WTC11 (cell line): ENCODE measurements around the gene ADI1. TPM values are rescaled to one million over a fixed set of nuclear protein-coding genes. Genes with fewer than 3 reads are reported as not detected.

Source experiments
- ATAC-seq: fragments of 200-7000 bp; cut with Tn5 transposase; 2 replicates; pipeline ENCODE4 v1.10.0; 2021; ENCODE audit warnings: mild to moderate bottlenecking, moderate library complexity
- CTCF ChIA-PET: fragments of 300-600 bp; sonication (Branson Sonifier 250); formaldehyde crosslinking; loops from one replicate; lab custom pipeline; 2021; ENCODE audit warnings: antibody characterized with exemption; lab: Charles Lee
- POLR2A ChIA-PET: fragments of 350-600 bp; sonication (Branson Sonifier 250); formaldehyde crosslinking; loops from one replicate; lab custom pipeline; 2021; ENCODE audit warnings: antibody characterized with exemption; lab: Charles Lee
- DNase-seq: peaks from one replicate; pipeline ENCODE4 v3.0.0; 2021; ENCODE audit warnings: low spot score
- H3K27ac Mint-ChIP-seq: 2 replicates; pipeline ENCODE4 v1.8.0; 2021; ENCODE audit warnings: mixed read lengths
- H3K27me3 Mint-ChIP-seq: 2 replicates; pipeline ENCODE4 v1.8.0; 2021; ENCODE audit warnings: low read depth, mild to moderate bottlenecking, moderate library complexity, mixed read lengths
- H3K36me3 Mint-ChIP-seq: 2 replicates; pipeline ENCODE4 v1.8.0; 2021; ENCODE audit warnings: mixed read lengths
- H3K4me1 Mint-ChIP-seq: 2 replicates; pipeline ENCODE4 v1.8.0; 2022; ENCODE audit warnings: mixed read lengths
- H3K4me3 Mint-ChIP-seq: 2 replicates; pipeline ENCODE4 v1.8.0; 2021; ENCODE audit warnings: mild to moderate bottlenecking, moderate library complexity, mixed read lengths
- H3K9me3 Mint-ChIP-seq: 2 replicates; pipeline ENCODE4 v1.8.0; 2021; ENCODE audit warnings: mixed read lengths
- AFF4 ChIP-seq: sonication (generic); formaldehyde crosslinking; IDR thresholded peaks from 2 replicates; pipeline ENCODE4 v1.8.1; 2023; ENCODE audit warnings: mild to moderate bottlenecking, missing genetic modification reagents, borderline replicate concordance
- ATF3 ChIP-seq: sonication (generic); formaldehyde crosslinking; conservative IDR thresholded peaks from 2 replicates; pipeline ENCODE4 v1.8.1; 2022; ENCODE audit warnings: mild to moderate bottlenecking, missing genetic modification reagents
- CTCF ChIP-seq: fragments of 200-600 bp; IDR thresholded peaks from 2 replicates; pipeline ENCODE4 v1.8.0; 2022; ENCODE audit warnings: antibody characterized with exemption
- ESRRA ChIP-seq: sonication (generic); formaldehyde crosslinking; IDR thresholded peaks from 2 replicates; pipeline ENCODE4 v1.8.1; 2022; ENCODE audit warnings: mild to moderate bottlenecking, missing genetic modification reagents, borderline replicate concordance
- MYBL2 ChIP-seq: sonication (generic); formaldehyde crosslinking; IDR thresholded peaks from 2 replicates; pipeline ENCODE4 v1.8.1; 2023; ENCODE audit warnings: mild to moderate bottlenecking, moderate library complexity, missing genetic modification reagents
- NFE2L1 ChIP-seq: sonication (generic); formaldehyde crosslinking; IDR thresholded peaks from 2 replicates; pipeline ENCODE4 v1.8.1; 2023; ENCODE audit warnings: missing genetic modification reagents
- PRRX2 ChIP-seq: fragments of 250-450 bp; sonication (Bioruptor Pico); IDR thresholded peaks from 2 replicates; pipeline ENCODE4 v1.8.0; 2021; ENCODE audit warnings: mild to moderate bottlenecking
- SOX15 ChIP-seq: fragments of 250-450 bp; sonication (Bioruptor Pico); IDR thresholded peaks from 2 replicates; pipeline ENCODE4 v1.9.0; 2021; ENCODE audit warnings: mild to moderate bottlenecking
- ZNF396 ChIP-seq: fragments of 250-450 bp; sonication (Bioruptor Pico); IDR thresholded peaks from 2 replicates; pipeline ENCODE4 v1.8.0; 2021; ENCODE audit warnings: mild to moderate bottlenecking, moderate library complexity, borderline replicate concordance
- ZNF423 ChIP-seq: fragments of 250-450 bp; sonication (Bioruptor Pico); IDR thresholded peaks from 2 replicates; pipeline ENCODE4 v2.1.2; 2022; ENCODE audit warnings: mild to moderate bottlenecking, moderate library complexity
- total RNA-seq: library from RNA; stranded (reverse); gene quantifications from 3 replicates; pipeline ENCODE4 v1.2.3, GENCODE V29; 2021
- TF ChIP-seq, protein P1 (sequence below): sonication (generic); formaldehyde crosslinking; IDR thresholded peaks from 2 replicates; pipeline ENCODE4 v1.8.0; 2023; ENCODE audit warnings: missing genetic modification reagents, mild to moderate bottlenecking, borderline replicate concordance

The ADI1 gene
- total RNA-seq, 1 experiment from 2014 or later, result 21.4 TPM

- TF ChIP-seq, protein P1, sequence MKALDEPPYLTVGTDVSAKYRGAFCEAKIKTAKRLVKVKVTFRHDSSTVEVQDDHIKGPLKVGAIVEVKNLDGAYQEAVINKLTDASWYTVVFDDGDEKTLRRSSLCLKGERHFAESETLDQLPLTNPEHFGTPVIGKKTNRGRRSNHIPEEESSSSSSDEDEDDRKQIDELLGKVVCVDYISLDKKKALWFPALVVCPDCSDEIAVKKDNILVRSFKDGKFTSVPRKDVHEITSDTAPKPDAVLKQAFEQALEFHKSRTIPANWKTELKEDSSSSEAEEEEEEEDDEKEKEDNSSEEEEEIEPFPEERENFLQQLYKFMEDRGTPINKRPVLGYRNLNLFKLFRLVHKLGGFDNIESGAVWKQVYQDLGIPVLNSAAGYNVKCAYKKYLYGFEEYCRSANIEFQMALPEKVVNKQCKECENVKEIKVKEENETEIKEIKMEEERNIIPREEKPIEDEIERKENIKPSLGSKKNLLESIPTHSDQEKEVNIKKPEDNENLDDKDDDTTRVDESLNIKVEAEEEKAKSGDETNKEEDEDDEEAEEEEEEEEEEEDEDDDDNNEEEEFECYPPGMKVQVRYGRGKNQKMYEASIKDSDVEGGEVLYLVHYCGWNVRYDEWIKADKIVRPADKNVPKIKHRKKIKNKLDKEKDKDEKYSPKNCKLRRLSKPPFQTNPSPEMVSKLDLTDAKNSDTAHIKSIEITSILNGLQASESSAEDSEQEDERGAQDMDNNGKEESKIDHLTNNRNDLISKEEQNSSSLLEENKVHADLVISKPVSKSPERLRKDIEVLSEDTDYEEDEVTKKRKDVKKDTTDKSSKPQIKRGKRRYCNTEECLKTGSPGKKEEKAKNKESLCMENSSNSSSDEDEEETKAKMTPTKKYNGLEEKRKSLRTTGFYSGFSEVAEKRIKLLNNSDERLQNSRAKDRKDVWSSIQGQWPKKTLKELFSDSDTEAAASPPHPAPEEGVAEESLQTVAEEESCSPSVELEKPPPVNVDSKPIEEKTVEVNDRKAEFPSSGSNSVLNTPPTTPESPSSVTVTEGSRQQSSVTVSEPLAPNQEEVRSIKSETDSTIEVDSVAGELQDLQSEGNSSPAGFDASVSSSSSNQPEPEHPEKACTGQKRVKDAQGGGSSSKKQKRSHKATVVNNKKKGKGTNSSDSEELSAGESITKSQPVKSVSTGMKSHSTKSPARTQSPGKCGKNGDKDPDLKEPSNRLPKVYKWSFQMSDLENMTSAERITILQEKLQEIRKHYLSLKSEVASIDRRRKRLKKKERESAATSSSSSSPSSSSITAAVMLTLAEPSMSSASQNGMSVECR (CRISPR knock-in tag), result no peak
- TF ChIP-seq SOX15 (CRISPR knock-in tag), result no peak
These were observed 56.7 kb downstream of the ADI1 start (continued) for GRCh38 chr2:3462493-3463104.

- ATAC-seq (peak; percentile 43), DNase-seq (no peak)
- POLR2A ChIA-PET, result no interaction called here
- TF ChIP-seq CTCF (0 out of 2 replicates have a peak, but pooled peaks have one; percentile 23), ZNF423 (CRISPR knock-in tag) (peak; percentile 83), NFE2L1 (CRISPR knock-in tag) (no peak)
- no peak overlapping the region for H3K4me3 Mint-ChIP-seq
- H3K27ac Mint-ChIP-seq, result peak overlapping the region; percentile 82
- peaks cover 10% of the 10 kb centered on the region for H3K36me3 Mint-ChIP-seq
- no peaks in the 10 kb centered on the region; the same call in 1 of the 2 replicates for H3K27me3 Mint-ChIP-seq
- CTCF ChIA-PET, result interaction anchor here (0.7 to 5.1 kb wide), 8 partner anchors 9 to 190 kb away, joined by 3 to 30 read pairs (median 7); no protein-coding TSS in a partner anchor
- no peaks in the 10 kb centered on the region for H3K9me3 Mint-ChIP-seq
- peaks cover 26% of the 10 kb centered on the region for H3K4me1 Mint-ChIP-seq
These were observed 57.4 kb downstream of the ADI1 start for GRCh38 chr2:3461801-3462492.

DNA sequence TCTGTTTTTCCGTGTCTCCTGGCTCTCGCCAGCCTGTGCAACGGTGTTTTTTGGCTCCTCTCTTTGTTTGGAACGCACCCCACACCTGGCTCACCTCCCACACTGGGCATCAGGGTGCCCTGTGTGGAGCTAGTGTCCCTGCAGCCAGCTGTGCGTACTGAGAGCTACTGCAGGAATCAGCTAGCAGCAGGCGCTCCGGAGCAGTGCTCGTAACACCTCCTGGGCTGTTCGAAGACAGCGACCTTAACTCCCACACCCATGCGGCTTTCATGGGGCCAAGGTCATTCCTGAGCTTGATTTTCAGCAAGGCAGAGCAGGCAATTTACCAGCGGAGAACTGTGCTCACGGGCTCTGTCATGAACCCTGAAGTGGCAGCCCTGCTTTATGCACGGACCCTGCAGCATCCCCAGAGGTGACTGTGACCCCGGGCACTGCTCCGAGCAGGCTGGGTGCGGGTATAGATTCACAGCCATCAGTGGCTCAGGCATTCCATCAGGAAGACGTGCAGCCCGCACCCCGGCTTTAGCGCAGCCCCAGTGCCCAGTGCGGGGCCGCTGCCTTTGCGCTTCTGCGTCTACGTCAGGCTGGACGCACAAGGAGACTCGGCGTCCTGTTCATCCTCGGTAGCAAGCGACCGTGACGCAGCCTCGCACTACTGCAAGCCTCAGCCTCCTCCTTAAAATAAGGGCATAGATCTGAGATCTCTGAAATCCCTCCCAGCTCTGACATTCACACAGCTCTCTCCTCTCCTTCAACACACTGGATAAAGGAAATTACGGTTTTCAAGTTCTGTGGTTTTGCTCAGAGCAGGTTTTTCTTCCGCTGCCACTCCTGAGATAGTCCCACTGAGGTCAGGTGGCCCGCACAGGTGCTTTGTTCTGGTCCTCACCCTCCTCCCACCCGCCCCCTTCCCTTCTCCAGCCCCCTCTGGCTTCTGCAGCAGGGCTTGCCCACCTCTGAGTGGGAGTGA is 58.2 kb downstream of the ADI1 start:
- H3K36me3 Mint-ChIP-seq, result peaks cover 17% of the 10 kb centered on the region
- H3K27ac Mint-ChIP-seq, result no peak overlapping the region; the same call in 1 of the 2 replicates
- H3K4me3 Mint-ChIP-seq, result no peak overlapping the region
- no peaks in the 10 kb centered on the region for H3K27me3 Mint-ChIP-seq
- ATAC-seq, result no peak; the same call in 1 of the 2 replicates
- TF ChIP-seq MYBL2 (CRISPR knock-in tag), result no peak
- no peak for TF ChIP-seq ZNF396 (CRISPR knock-in tag)
- TF ChIP-seq ESRRA (CRISPR knock-in tag), result 0 out of 2 replicates have a peak, but pooled peaks have one; percentile 18
- no peaks in the 10 kb centered on the region for H3K9me3 Mint-ChIP-seq
- no peak for DNase-seq
- CTCF ChIA-PET, result interaction anchor here (1.0 to 5.1 kb wide), 9 partner anchors 10 to 281 kb away, joined by 3 to 30 read pairs (median 7); no protein-coding TSS in a partner anchor
- peaks cover 26% of the 10 kb centered on the region for H3K4me1 Mint-ChIP-seq
- POLR2A ChIA-PET, result no interaction called here

DNA sequence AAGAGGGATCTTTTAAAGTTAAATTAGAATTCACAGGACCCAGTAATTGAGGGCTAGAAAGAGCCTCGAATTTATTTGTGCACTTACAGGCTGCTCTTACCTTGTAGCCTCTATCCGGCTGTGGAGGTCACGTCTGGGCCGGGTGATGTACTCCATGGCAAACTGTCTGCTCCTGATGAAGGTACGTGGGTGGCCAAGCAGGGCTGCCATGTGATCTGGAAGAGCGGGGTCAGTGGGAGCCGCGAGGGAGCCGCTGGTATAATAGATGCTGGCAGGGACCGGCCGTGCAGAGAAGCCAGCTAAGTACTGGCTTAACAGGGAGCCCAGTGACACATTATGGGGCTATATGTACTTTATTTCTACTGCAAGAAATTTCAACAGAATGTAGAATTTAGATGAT is 59.2 kb downstream of the ADI1 start:
- Mint-ChIP-seq H3K9me3 (no peaks in the 10 kb centered on the region), H3K4me3 (no peak overlapping the region), H3K27me3 (no peaks in the 10 kb centered on the region), H3K27ac (no peak overlapping the region), H3K36me3 (peaks cover 22% of the 10 kb centered on the region), H3K4me1 (peaks cover 26% of the 10 kb centered on the region)
- TF ChIP-seq PRRX2 (CRISPR knock-in tag), result no peak
- TF ChIP-seq ESRRA (CRISPR knock-in tag), result no peak
- TF ChIP-seq ZNF423 (CRISPR knock-in tag), result no peak
- no peak for TF ChIP-seq AFF4 (CRISPR knock-in tag)
- no peak for TF ChIP-seq ATF3 (CRISPR knock-in tag)
- CTCF ChIA-PET, result interaction anchor here (1.0 to 5.1 kb wide), 5 partner anchors 13 to 280 kb away, joined by 3 to 30 read pairs (median 4); no protein-coding TSS in a partner anchor
- ATAC-seq, result no peak
- POLR2A ChIA-PET, result no interaction called here
- no peak for DNase-seq
